Activated CD8-positive, alpha-beta memory T cell treated with anti-CD3 and anti-CD28 coated beads, Interleukin-2, amount 50 U/mL, for 24 hours (primary cell): ENCODE data around the gene CYP4V2.
A peak's percentile ranks its signal among the peaks of the same experiment; 100 is the strongest.

Experiments
- DNase-seq: peaks from one replicate; pipeline ENCODE4 v3.0.0-alpha.2; 2020; ENCODE audit errors: extremely low read depth

CYP4V2 gene

DNA sequence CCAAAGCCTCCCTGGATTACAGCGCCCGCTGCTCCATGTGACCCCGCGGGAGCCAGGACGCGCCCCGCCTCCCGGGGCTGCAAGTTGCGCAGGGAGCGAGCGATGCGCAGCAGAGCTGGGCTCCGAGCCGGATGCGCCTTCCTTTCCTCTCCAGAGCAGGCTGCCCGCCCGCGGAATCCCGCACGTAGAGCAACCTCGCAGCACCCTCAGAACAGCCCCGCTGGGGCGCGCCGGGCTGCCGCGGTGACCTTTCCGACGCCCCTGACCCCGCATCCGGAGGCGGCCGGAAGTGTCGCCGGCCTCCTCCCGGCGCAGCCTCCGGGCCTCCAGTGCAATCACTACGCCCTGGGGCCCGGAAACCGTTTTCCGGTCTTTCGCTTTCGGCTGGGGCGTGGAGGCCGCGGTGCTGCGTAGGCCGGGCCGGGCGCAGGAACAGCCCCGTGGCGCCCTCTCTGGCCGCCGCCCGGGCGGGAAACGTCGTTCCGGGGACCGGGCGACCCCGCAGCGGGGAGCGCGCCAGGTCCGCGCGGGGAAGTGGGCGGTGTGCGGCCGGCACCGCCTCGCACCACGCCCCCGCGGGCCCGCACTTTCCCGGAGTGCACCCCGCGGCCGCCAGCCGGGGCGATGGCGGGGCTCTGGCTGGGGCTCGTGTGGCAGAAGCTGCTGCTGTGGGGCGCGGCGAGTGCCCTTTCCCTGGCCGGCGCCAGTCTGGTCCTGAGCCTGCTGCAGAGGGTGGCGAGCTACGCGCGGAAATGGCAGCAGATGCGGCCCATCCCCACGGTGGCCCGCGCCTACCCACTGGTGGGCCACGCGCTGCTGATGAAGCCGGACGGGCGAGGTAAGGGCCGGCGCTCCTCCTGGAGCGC is at the start of gene CYP4V2:
CYP4V2 (plus strand) TSS at position 368 of the 866 bp plus-strand sequence; CDS start at position 625, 257 bp downstream.
- DNase-seq = peak; percentile 75

DNA sequence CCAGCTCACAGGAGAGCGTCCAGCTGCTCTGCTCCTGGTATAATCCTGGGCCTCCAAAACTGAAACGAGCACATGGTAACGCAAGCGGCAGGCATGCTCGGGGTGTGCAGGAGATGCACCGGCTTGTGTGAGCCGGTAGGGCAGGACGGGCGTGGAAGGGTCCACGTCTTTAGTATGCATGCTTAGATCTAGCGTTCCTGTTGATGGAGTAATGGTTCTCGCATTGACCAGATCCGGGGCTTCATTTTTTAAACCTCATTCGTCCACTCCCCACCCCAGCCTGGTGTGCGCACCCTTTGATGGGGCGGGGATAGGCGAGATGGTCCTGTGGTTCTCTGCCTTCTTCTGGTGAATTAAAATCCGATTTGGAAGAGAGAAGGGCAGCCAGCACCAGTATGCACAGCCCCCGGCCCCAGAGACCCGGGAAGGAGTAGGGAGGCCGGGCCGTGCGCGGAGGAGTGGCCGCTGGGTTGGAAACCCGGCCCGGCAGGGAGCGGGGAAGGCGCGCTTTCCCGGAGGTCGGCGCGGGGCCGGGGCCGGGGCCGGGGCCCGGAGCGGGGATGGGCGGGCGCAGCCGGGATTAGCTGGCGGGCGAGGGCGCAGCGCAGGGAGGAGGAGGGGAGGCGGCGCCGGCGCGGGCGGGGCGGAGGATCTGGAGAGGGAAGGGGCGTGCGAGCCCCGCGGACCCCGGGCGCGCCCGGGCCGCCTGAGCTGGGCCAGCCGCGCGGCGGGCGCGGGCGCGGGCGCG is 47.0 kb upstream of the CYP4V2 start:
- DNase-seq = no peak

DNA sequence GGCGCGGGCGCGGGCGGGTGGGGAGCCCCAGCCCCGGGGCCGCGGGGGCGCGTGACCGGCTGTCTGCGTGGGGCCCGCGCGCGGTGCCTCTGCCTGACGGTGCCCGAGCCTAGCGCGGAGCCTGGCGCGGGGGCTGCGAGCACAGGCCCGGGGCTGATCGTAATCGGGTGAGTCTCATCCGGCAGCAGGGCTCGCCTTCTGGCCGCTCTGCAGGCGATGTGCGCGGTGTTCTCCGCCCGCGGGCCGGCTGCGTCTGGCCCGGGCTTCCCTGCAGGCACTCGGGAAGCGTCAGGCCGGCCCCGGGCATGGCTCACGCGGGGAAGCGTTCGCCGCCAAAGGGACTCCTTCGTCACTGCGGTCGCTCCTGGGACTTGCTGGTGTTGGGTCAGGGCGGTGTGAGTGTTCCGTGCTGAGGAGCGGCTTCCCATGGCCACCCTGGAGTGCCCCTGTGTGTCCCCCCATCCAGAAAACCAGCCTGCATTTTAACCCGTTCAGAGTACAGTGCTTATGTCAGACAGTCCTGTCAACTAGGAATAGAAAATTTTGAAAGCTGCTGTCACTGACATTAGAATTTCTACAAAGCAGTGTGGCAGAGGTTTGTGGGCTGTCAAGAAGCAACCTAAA is 46.3 kb upstream of the CYP4V2 start:
- DNase-seq = no peak

DNA sequence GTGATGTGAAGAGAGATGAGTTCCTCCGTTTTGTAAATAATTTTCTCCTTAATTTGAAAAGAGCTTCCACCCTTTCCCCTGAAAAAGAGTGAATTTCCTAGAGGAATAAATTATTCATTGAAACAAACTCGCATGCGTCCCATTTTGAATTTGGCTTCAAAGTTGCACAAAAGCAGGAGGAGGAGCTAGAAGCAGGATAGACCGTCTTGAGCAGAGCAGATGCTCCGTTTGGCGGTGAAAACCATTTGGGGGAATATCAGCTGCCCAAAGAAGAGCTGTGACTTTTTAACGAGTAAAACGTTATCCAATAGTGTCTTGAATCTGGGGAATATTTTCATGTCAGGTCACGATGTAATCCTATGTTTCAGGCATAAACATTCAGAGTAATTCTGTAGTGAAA is 44.9 kb upstream of the CYP4V2 start:
- DNase-seq = no peak

DNA sequence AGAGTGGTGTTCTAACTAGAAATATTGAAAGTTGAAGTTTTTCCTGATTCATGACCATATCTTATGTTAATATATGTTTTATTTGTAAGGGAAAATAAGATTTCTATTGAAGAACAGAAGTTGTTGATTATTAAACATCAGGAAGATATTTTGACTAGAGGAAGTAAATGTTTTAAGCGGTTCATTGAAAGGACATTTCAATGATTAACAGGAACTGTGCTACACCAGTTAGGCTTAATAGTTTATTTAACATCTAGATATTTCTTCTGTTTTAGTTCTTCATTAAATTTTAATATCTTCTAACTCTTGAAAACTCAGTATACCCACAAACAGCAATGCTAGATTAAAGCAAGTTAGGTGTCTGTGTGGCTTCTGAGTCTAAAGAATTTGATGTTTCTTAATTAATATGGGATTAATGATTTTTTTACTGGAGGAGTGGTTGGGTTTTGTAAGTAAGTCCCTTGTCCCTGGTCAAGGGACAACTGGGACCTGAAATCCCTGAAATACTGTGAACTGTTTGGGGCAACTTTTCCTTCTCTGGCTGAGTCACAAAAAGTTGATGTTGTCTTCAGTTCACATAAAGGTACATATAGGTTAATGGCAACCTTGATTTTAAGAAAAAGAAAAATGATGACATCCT is 42.9 kb upstream of the CYP4V2 start:
- no peak for DNase-seq

DNA sequence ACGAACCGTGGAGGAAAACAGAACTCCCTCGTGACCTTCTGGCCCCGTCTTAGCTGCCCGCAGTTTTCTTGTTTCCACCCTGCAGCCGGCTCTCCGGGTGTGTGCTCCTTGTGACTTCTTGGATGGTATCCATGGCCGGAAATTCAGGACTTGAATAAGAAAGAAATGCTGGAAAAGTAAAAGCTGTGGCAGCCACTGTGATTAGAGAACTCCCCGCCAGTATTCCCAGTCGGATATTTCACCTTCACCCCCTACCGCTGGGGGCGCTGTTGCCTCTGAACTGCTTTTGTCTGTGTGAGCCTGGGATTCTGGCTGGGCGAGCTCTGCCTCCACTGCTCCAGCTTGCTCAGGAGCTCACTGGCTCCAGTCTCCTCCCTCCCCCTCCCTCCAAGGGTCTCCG is 41.5 kb upstream of the CYP4V2 start:
- DNase-seq = no peak

DNA sequence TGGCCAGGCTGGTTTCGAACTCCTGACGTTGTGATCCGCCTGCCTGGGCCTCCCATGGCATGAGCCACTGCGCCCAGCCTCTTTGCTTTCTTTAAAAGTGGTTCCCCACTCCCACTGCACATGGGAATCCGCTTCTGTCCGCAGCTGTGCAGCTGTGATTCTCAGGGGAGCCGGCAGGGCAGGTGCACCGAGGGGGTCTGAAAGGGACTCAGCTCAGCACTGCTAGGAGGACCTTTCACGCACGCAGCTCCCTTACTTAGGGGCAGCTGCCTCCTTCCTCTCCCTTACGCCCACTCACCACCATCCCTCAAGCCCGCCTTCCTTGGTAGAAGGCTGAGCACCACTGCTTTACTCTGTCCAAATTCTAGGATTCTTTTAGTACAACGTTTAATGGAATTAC is 40.4 kb upstream of the CYP4V2 start:
- no peak for DNase-seq

DNA sequence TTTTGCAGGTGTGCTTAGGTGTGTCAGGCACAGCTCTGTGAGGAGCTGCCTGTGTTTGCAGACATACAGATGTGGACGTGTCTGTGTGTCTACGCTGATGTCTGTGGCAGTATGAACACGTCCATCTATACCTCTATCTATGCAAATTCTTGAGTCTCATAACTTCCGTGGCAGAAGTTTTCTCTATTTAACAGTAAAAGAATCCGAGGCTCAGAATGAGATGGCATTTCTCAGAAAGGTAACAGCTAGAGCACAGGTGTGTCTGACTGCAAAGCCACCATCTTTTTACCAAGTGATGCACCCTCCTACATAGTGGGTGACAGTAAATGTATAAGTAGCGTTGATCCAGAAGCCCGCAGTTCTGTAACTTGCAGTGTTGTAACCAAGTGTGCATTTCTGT is 39.9 kb upstream of the CYP4V2 start:
- DNase-seq = no peak

DNA sequence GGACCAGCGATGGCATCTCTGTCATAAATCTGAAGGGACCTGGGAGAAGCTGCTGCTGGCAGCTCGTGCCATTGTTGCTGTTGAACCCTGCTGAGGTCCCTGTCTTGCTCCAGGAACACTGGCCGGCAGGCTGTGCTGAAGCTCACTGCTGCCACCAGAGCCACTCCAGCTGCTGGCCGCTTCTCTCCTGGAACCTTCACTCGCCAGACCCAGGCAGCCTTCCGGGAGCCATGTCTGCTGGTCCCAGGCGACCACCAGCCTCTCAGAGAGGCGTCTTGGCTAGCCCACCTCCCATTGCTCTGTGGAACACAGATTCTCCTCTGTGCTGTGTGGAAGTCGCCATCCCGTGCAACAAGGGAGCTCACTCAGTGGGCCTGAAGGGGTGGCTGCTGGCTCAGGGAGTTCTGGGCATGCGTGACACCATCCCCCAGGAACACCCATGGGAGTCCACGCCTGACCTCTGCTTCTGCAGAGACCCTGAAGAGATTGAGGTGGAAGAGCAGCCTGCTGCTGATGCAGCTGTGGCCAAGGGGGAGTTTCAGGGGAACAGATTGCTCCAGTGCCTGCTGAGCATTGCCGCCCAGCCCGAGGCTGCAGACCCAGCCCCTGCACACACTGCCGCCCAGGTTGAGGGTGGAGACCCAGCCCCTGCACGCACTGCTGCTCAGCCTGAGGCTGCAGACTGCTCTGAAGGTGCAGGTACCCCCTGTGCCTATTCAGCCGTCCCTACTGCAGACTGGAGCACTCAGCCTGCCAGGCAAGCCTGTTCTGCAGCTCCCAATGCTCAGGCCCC is 33.1 kb upstream of the CYP4V2 start:
- no peak for DNase-seq

DNA sequence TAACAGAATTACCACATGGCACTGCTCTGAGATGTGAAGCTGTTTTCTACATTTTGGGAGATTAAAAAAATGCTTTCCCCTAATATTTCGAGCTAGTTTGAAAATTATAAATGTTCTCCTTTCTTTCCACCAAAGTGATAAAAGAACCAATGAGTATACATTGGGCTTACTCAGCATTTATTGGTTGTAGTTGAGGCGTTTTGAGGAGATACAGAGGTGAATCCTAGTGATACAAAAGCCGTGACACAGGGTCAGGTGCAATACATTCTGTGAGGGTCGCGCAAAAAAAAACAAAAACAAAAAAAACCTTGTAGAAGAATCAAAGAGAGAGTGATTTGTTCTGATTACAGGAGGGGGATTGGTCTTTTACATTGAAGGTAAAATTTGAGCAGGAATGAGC is 32.4 kb upstream of the CYP4V2 start:
- no peak for DNase-seq

DNA sequence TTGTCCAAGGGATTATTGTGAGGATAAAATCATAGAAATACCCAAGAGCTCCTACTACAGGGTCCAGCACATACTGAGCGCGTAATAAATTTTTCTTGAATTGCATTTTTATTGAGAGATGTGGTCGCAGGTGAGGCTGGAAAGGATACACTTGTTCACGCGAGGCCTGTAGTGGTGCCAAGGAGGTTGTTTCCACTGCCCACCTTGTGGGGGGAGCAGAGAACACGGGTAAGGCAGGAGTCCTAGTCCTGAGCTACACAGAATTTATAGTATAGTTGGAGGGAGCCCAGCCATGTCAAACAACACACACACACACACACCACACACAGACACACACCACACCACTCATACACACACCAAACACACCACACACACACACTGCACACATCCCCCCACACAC is 31.8 kb upstream of the CYP4V2 start:
- DNase-seq = no peak

DNA sequence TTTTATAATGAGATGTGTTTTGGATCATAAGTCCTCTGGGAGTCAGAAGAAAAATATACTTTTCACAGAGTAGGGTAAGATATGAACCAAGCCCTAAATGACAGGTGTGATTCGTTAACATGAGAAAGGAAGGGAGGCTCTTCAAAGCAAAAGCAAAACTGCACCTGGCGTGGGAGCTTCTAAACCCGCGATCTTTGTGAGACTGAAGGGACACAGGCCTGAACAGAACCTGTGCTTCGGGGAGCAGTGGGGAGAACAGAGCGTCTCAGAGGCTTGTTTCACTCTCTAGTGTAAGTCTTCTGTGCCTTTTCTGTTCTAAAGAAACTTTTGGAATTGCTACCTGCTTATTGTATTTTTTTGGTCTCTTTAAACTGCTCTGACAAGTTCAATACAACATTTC is 30.2 kb upstream of the CYP4V2 start:
- no peak for DNase-seq

DNA sequence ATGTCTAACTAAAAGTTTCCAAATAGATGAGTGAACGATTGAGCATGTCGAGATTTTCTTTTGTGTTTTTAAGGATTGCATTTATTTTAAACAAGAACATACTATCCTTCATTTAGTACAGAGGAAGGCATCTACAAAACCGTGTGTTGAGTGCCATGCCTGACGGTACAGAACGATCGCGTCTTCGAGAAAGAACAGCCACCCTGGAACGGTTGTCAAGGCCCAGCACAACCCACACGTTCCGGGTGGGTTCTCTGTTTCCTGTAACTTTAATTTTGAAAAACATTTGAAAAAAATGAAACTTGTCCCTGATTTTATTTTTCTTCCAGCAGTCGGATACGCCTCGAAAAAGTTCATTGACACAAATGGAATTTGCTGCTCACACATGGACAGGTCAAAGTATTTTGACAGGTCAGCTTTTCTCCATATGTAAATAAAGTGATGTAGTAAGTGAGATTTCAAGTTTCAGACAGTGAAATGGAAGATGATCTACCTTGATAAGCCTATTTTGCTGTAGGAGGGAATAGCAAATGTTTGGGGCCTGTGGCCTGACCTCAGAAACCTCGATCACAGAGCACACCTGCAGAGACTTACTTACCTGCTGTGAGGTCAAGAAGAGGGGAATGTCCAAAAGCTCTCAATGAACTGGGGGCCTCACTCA is 24.4 kb upstream of the CYP4V2 start:
- DNase-seq = no peak

DNA sequence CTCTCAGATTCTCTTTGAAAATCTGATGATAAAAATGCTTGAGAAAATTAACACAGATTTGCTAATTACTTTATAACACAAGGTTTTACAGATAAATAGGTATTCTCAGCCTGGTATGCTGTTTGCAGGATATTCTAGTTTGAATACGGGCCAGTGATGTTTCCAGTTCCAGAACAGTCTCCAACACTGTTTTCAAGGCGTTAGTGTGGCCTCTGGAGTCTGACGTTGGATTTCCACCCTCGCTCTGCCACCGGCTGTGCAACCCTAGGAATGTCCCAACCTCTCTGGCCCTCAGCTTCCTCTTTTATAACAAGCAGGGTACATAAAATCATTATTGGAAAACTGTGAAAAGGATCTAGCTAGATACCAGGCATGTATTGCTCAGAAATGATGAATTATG is 23.8 kb upstream of the CYP4V2 start:
- no peak for DNase-seq

DNA sequence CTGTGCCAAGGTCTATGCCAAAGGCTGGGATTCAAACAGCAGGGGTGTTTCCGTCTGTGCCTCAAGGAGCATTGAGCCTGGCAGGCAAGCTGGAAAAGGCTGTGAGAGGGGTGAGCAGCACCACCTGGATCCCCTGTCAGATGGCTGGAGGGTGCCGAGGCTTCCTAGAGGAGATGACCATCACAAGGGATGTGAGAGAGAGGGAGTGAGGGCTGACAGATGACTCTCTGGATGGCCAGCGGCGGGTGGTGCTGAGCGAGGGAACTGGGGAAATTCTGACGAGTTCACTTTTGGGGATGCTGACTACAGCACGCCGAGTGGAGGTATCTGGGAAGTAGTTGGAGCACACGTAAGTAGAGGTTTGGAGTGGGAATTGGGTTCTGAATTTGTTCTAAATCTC is 22.6 kb upstream of the CYP4V2 start:
- DNase-seq = no peak

DNA sequence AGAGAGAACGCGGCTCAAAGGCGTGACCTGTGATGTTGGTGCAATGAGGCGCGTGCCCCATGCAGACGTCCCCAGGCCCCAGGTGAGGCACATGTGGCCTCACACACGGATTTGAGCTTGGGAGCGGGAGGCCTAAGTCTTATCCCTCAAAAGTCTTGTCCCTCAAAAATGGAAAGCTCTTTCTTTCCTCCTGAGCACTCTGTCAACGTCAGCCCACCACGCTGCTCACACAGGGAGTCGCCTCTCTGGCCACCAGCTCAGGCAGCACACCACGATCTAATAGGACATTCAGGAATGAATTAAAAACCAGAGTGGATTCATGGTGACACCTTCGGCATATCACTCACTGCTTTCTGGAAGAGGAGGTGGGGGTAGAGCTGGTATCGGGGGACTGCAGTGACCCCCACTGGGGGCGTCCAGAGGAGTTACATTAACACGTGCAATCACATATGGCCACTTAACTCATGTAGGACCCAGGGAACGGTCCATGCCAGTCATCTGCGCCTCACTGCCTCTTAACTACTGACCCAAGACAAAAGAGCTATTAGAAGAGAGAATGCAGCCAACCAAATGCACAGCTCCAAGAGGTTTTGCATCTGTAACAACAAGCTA is 21.9 kb upstream of the CYP4V2 start:
- no peak for DNase-seq

DNA sequence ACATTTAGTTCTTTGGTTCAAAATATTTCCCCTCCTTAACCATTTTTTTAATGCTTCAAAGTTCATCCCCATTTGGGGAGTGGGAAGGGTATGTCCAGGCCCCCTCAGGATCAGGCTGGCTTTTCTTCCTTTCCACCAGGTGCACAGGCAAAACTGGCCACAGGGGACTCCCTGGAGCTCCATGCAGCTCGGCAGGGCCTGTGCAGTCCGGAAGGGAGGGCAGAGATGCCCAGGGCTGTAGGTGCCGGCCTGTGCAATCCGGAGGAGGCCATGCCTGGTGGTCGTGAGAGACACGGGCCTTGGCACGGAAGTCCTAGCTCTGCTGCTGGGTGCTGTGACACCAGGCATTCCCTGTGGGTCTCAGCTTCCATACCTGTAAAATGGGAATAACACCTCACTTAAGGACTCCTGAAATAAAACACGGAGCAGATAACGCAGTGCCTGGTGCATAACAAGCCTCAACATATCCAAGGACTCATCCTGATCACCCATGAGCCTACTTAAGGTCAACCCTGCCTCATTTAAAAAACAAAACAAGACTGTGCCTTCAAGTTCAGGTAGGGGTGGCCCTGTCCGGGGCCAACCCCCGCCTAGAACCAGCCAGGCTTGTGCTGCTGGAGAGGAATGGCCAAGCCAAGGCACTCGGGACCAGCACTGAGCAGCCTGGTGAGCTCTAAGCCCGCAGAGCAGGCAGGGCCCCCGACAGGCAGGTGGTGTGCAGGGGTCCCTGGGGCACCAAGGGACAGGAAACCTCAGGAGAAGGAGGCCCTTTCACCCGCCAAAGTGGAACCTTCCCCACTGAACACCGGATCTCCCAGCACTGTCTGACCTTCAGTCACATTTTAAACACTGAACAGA is 21.2 kb upstream of the CYP4V2 start:
- no peak for DNase-seq

DNA sequence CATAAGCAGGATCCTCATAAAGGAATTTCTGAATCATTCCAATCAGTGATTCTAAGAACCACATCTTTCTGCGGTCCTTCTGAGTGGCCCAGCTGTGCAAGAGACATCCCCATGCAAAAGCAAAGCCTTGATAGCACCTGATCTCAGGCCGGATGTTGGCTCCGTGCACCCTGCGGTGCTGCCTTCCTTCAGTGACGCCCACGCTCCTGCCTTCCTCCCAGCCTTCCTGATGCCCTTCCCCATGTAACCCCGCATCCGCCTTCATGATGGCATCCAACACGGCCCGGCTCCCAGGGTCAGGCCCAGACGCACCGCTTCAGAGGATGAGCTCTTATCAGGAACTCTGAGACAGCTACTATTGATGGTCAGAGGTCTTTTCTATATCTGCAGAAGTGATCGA is 20.4 kb upstream of the CYP4V2 start:
- DNase-seq = no peak

DNA sequence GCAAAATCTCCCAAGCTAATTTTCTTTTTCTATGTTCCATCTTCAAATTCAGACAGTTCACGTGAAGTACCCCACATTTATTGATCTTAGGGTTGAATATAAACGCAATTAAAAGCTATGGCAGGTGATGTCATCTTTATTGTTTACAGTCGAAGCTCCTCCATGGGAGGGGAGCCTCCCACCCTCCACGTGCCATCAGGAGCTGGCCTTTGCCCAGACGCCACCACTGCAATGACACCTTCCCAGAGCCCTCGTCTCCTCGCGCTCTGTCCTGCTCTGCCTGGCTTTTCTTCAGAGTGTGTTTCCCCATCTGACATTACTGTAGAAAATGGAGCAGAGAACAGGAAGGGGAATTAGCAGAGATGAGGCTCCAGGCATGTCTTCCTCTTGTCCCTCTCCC is 18.8 kb upstream of the CYP4V2 start:
- no peak for DNase-seq

DNA sequence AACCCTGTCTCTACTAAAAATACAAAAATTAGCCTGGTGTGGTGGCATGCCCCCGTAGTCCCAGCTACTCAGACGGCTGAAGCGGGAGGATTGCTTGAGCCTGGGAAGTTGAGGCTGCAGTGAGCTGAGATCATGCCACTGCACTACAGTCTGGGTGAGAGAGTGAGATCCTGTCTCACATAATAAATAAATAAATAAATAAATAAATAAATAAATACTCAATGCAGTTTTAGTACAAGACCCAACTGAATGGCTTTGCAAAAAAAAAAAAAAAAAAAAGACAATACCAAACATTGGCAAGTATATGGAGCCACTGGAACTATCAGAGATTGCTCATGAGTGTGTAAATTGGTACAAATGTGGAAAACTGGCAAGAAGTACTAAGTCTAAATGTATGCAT is 3.3 kb upstream of the CYP4V2 start:
- no peak for DNase-seq
